SKM-1 treated with dmso at 0.1 percent for 144 hours (cell line): ENCODE measurements around the gene CLDN11.

Source experiments
- DNase-seq: peaks from one replicate; lab custom pipeline; 2025; ENCODE audit not compliant: unreplicated experiment; lab: John Stamatoyannopoulos, UW

The CLDN11 gene

GRCh38 chr3:170426240-170426797 lies 7.7 kb downstream of the CLDN11 start:
- DNase-seq = no peak

- DNase-seq = no peak
These were observed 9.4 kb downstream of the CLDN11 start for GRCh38 chr3:170428095-170428494.

- peak; percentile 11 for DNase-seq
These were observed 10.4 kb downstream of the CLDN11 start for GRCh38 chr3:170429050-170429449.

GRCh38 chr3:170431054-170431453 lies 12.4 kb downstream of the CLDN11 start:
- DNase-seq = no peak

GRCh38 chr3:170432416-170432815 lies 13.7 kb downstream of the CLDN11 start:
- DNase-seq = no peak

GRCh38 chr3:170436697-170437096 lies 18.0 kb downstream of the CLDN11 start:
- no peak for DNase-seq

- DNase-seq = no peak
These were observed 18.5 kb downstream of the CLDN11 start for GRCh38 chr3:170437176-170437575.

GRCh38 chr3:170437696-170438407 lies 19.2 kb downstream of the CLDN11 start:
- DNase-seq = no peak

- no peak for DNase-seq
These were observed 20.2 kb downstream of the CLDN11 start for GRCh38 chr3:170438836-170439235.

- DNase-seq = no peak
These were observed 21.7 kb downstream of the CLDN11 start for GRCh38 chr3:170440344-170440743.

GRCh38 chr3:170441412-170441811 lies 22.7 kb downstream of the CLDN11 start:
- DNase-seq = no peak

- DNase-seq = no peak
These were observed 24.3 kb downstream of the CLDN11 start for GRCh38 chr3:170442947-170443346.

GRCh38 chr3:170443457-170443856 lies 24.8 kb downstream of the CLDN11 start:
- DNase-seq = no peak

- no peak for DNase-seq
These were observed 29.9 kb downstream of the CLDN11 start for GRCh38 chr3:170448584-170448983.

GRCh38 chr3:170450039-170450438 lies 31.4 kb downstream of the CLDN11 start:
- no peak for DNase-seq

GRCh38 chr3:170454509-170454908 lies 35.8 kb downstream of the CLDN11 start:
- DNase-seq = no peak

- DNase-seq = no peak
These were observed 39.6 kb downstream of the CLDN11 start for GRCh38 chr3:170458285-170458684.

- no peak for DNase-seq
These were observed 44.3 kb downstream of the CLDN11 start for GRCh38 chr3:170463011-170463410.

- no peak for DNase-seq
These were observed 47.3 kb downstream of the CLDN11 start for GRCh38 chr3:170465955-170466354.

- DNase-seq = no peak
These were observed 48.3 kb downstream of the CLDN11 start for GRCh38 chr3:170467007-170467406.

GRCh38 chr3:170467571-170468147 lies 49.0 kb downstream of the CLDN11 start:
- no peak for DNase-seq
